ENCODE measurements around the gene KIF3B. TPM values are rescaled to one million over a fixed set of nuclear protein-coding genes. Genes with fewer than 3 reads are reported as not detected.

KIF3B gene
- total RNA-seq, 1 donor from 2014 or later: 19.0 TPM

GRCh38 chr20:32304131-32304746, 26.8 kb downstream of the KIF3B start:
- H3K4me3 ChIP-seq (ENCODE audit: low read depth, low read length): no peak overlapping the region
- no peak for TF ChIP-seq CTCF (conservative IDR thresholded peaks at IDR 0.05; ENCODE audit: low read depth, low read length)
- no peak for DNase-seq (ENCODE audit: low read depth)

GRCh38 chr20:32312718-32313424, 35.4 kb downstream of the KIF3B start:
- no peak for TF ChIP-seq CTCF (conservative IDR thresholded peaks at IDR 0.05; ENCODE audit: low read depth, low read length)
- H3K4me3 ChIP-seq (ENCODE audit: low read depth, low read length): no peak overlapping the region
- DNase-seq (ENCODE audit: low read depth): no peak

- DNase-seq (ENCODE audit: low read depth): no peak
- no peak for TF ChIP-seq CTCF (conservative IDR thresholded peaks at IDR 0.05; ENCODE audit: low read depth, low read length)
- H3K4me3 ChIP-seq (ENCODE audit: low read depth, low read length): no peak overlapping the region
Observed at GRCh38 chr20:32314768-32315167, 37.3 kb downstream of the KIF3B start.

GRCh38 chr20:32315399-32315798, 37.9 kb downstream of the KIF3B start:
- no peak for TF ChIP-seq CTCF (conservative IDR thresholded peaks at IDR 0.05; ENCODE audit: low read depth, low read length)
- no peak overlapping the region for H3K4me3 ChIP-seq (ENCODE audit: low read depth, low read length)
- no peak for DNase-seq (ENCODE audit: low read depth)

GRCh38 chr20:32315891-32316290, 38.4 kb downstream of the KIF3B start:
- no peak for TF ChIP-seq CTCF (conservative IDR thresholded peaks at IDR 0.05; ENCODE audit: low read depth, low read length)
- H3K4me3 ChIP-seq (ENCODE audit: low read depth, low read length): no peak overlapping the region
- DNase-seq (ENCODE audit: low read depth): no peak

- TF ChIP-seq CTCF (conservative IDR thresholded peaks at IDR 0.05; ENCODE audit: low read depth, low read length): no peak
- no peak for DNase-seq (ENCODE audit: low read depth)
- no peak overlapping the region for H3K4me3 ChIP-seq (ENCODE audit: low read depth, low read length)
Observed at GRCh38 chr20:32316667-32317066, 39.2 kb downstream of the KIF3B start.

- TF ChIP-seq CTCF (conservative IDR thresholded peaks at IDR 0.05; ENCODE audit: low read depth, low read length): no peak
- H3K4me3 ChIP-seq (ENCODE audit: low read depth, low read length): no peak overlapping the region
- DNase-seq (ENCODE audit: low read depth): no peak
Observed at GRCh38 chr20:32319100-32319499, 41.6 kb downstream of the KIF3B start.

All from epithelial cell of proximal tubule (primary cell).